Measurements from ENCODE around the gene SMAD9.

Gene SMAD9

DNA sequence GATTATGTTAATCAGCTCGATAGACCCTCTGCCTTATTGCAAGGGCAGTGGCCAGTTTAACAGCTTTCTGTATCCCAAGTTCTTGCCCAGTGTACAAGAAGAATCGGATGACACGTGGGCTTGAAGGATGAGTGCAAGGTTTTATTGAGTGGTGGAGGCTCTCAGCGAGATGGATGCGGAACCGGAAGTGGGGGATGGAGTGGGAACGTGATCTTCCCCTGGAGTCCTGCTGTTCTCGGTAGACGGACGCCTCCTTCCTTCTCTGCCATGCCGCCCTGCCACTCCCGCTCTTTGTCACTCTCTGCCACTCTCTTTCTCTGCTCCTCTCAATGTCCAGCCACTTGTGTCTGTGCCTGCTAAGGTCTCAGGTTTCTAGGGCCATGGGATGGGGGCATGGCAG, 80.1 kb downstream of the SMAD9 start:
- no peaks in the 10 kb centered on the region for H3F3A ChIP-seq (ENCODE audit: control insufficient read depth, insufficient read depth)
- no peaks in the 10 kb centered on the region for H3K4me1 ChIP-seq (ENCODE audit: control insufficient read depth, low read length)
- H3K36me3 ChIP-seq (ENCODE audit: control insufficient read depth, low read length), result no peaks in the 10 kb centered on the region
- H3K27me3 ChIP-seq (ENCODE audit: control insufficient read depth, low read length), result no peaks in the 10 kb centered on the region
- H3K4me3 ChIP-seq (ENCODE audit: low read length), result no peak overlapping the region
- H3K9me3 ChIP-seq (ENCODE audit: control insufficient read depth, insufficient read depth, low read length), result no peaks in the 10 kb centered on the region
- TF ChIP-seq CTCF (IDR thresholded peaks at IDR 0.05; ENCODE audit: low read depth, low read length, poor library complexity, severe bottlenecking), result no peak
- TF ChIP-seq EZH2phosphoT487 (IDR thresholded peaks at IDR 0.05; ENCODE audit: borderline replicate concordance, low read length), result no peak
- H4K20me1 ChIP-seq (ENCODE audit: control insufficient read depth, insufficient read depth, low read depth, low read length), result peaks cover 2% of the 10 kb centered on the region; the same call in 1 of the 2 replicates
- H3K79me2 ChIP-seq (ENCODE audit: control insufficient read depth, low read length), result no peaks in the 10 kb centered on the region
- no peak overlapping the region for H3K4me2 ChIP-seq (ENCODE audit: low read length)
- H3K27ac ChIP-seq (ENCODE audit: low read depth, low read length), result no peak overlapping the region
- no peaks in the 10 kb centered on the region for H3K9me2 ChIP-seq (replicated peaks; ENCODE audit: control insufficient read depth, low read length)

- Histone ChIP-seq H3K27ac (ENCODE audit: low read depth, low read length) (no peak overlapping the region), H3F3A (ENCODE audit: control insufficient read depth, insufficient read depth) (no peaks in the 10 kb centered on the region), H3K4me2 (ENCODE audit: low read length) (no peak overlapping the region), H3K27me3 (ENCODE audit: control insufficient read depth, low read length) (no peaks in the 10 kb centered on the region), H3K9me2 (replicated peaks; ENCODE audit: control insufficient read depth, low read length) (no peaks in the 10 kb centered on the region), H3K4me3 (ENCODE audit: low read length) (no peak overlapping the region), H3K36me3 (ENCODE audit: control insufficient read depth, low read length) (0 out of 2 replicates have a peak, but pooled peaks cover 4% of the 10 kb centered on the region), H3K9me3 (ENCODE audit: control insufficient read depth, insufficient read depth, low read length) (no peaks in the 10 kb centered on the region), H3K4me1 (ENCODE audit: control insufficient read depth, low read length) (no peaks in the 10 kb centered on the region), H4K20me1 (ENCODE audit: control insufficient read depth, insufficient read depth, low read depth, low read length) (peaks cover 2% of the 10 kb centered on the region; the same call in 1 of the 2 replicates), H3K79me2 (ENCODE audit: control insufficient read depth, low read length) (no peaks in the 10 kb centered on the region)
- no peak for TF ChIP-seq CTCF (IDR thresholded peaks at IDR 0.05; ENCODE audit: low read depth, low read length, poor library complexity, severe bottlenecking)
- no peak for TF ChIP-seq EZH2phosphoT487 (IDR thresholded peaks at IDR 0.05; ENCODE audit: borderline replicate concordance, low read length)
Observed at GRCh38 chr13:36839281-36839680, 80.8 kb downstream of the SMAD9 start.

GRCh38 chr13:36837354-36838092, 82.5 kb downstream of the SMAD9 start:
- Histone ChIP-seq H3K27me3 (ENCODE audit: control insufficient read depth, low read length) (no peaks in the 10 kb centered on the region), H3F3A (ENCODE audit: control insufficient read depth, insufficient read depth) (no peaks in the 10 kb centered on the region), H3K9me2 (replicated peaks; ENCODE audit: control insufficient read depth, low read length) (no peaks in the 10 kb centered on the region), H3K27ac (ENCODE audit: low read depth, low read length) (no peak overlapping the region), H3K4me2 (ENCODE audit: low read length) (no peak overlapping the region), H3K4me1 (ENCODE audit: control insufficient read depth, low read length) (no peaks in the 10 kb centered on the region), H3K9me3 (ENCODE audit: control insufficient read depth, insufficient read depth, low read length) (no peaks in the 10 kb centered on the region), H3K79me2 (ENCODE audit: control insufficient read depth, low read length) (no peaks in the 10 kb centered on the region), H3K36me3 (ENCODE audit: control insufficient read depth, low read length) (0 out of 2 replicates have a peak, but pooled peaks cover 4% of the 10 kb centered on the region), H4K20me1 (ENCODE audit: control insufficient read depth, insufficient read depth, low read depth, low read length) (peaks cover 2% of the 10 kb centered on the region; the same call in 1 of the 2 replicates), H3K4me3 (ENCODE audit: low read length) (no peak overlapping the region)
- TF ChIP-seq EZH2phosphoT487 (IDR thresholded peaks at IDR 0.05; ENCODE audit: borderline replicate concordance, low read length) (no peak), CTCF (IDR thresholded peaks at IDR 0.05; ENCODE audit: low read depth, low read length, poor library complexity, severe bottlenecking) (no peak)

Data from DOHH2 (cell line).